GM12878 (cell line): ENCODE results near the gene OR13G1. TPM values are rescaled to one million over a fixed set of nuclear protein-coding genes. Genes with fewer than 3 reads are reported as not detected.
A peak's percentile ranks its signal among the peaks of the same experiment; 100 is the strongest.

Source experiments
- ATAC-seq: fragments of 200-7000 bp; cut with Tn5 transposase; 3 replicates; pipeline ENCODE4 v1.9.1; 2020; ENCODE audit warnings: mild to moderate bottlenecking, moderate library complexity
- BruUV-seq: library from RNA; stranded (reverse); fragments of 400-500 nt; replicated peaks from 2 replicates; lab custom pipeline; 2021; lab: Mats Ljungman, UMichigan
- CTCF ChIA-PET: fragments of 300-600 bp; sonication (Branson Sonifier 250); formaldehyde crosslinking; extraction: SDS; loops from one replicate; lab custom pipeline; 2021; ENCODE audit warnings: inconsistent platforms; lab: Yijun Ruan, JAX
- POLR2A ChIA-PET: fragments of 350-600 bp; formaldehyde crosslinking; extraction: SDS; loops from one replicate; lab custom pipeline; 2021; ENCODE audit warnings: inconsistent platforms; lab: Charles Lee
- RAD21 ChIA-PET: fragments of 300-600 bp; sonication (Branson Sonifier 250); formaldehyde crosslinking; loops from one replicate; lab custom pipeline; 2023; ENCODE audit warnings: antibody characterized with exemption; ENCODE audit not compliant: unreplicated experiment; lab: Charles Lee
- SMC1A ChIA-PET: fragments of 300-600 bp; sonication (Branson Sonifier 250); formaldehyde crosslinking; loops from one replicate; lab custom pipeline; 2023; ENCODE audit not compliant: unreplicated experiment, uncharacterized antibody; lab: Charles Lee
- DNase-seq: peaks from one replicate; pipeline ENCODE4 v3.0.0-alpha.2; 2011; ENCODE audit warnings: low read depth, low spot score
- FAIRE-seq: peaks from 3 replicates; lab custom pipeline; 2011; peaks lifted over from hg19 to GRCh38; lab: Jason Lieb, UNC
- H2AFZ ChIP-seq: 2 replicates; pipeline ENCODE4 v1.6.0; 2011; ENCODE audit warnings: low read depth, low read length, control low read depth; ENCODE audit not compliant: control insufficient read depth
- H3K27ac ChIP-seq: 2 replicates; pipeline ENCODE4 v1.5.1; 2011; ENCODE audit warnings: control low read depth; ENCODE audit not compliant: control insufficient read depth, insufficient read depth
- H3K27me3 ChIP-seq, 2 experiments: replicated peaks in 1 of 2; 2 replicates each; pipeline versions ENCODE4 v1.6.0 to v1.6.1; 2011; ENCODE audit warnings: low read length in 1 of 2; ENCODE audit not compliant: control insufficient read depth in 2 of 2, insufficient read depth in 2 of 2
- H3K36me3 ChIP-seq, 2 experiments: 2 replicates each; pipeline ENCODE4 v1.5.1; 2011; ENCODE audit warnings: low read length in 1 of 2; ENCODE audit not compliant: control insufficient read depth in 2 of 2, insufficient read depth in 2 of 2
- H3K4me1 ChIP-seq: 2 replicates; pipeline ENCODE4 v1.6.1; 2011; ENCODE audit warnings: mild to moderate bottlenecking, low read length, moderate library complexity, mixed read lengths; ENCODE audit not compliant: control insufficient read depth, insufficient read depth
- H3K4me2 ChIP-seq: 2 replicates; pipeline ENCODE4 v1.6.0; 2011; ENCODE audit warnings: control low read depth; ENCODE audit not compliant: control insufficient read depth, insufficient read depth
- H3K4me3 ChIP-seq: fragments of 200-600 bp; sonication (generic); 2 replicates; pipeline ENCODE4 v1.5.1; 2016
- H3K79me2 ChIP-seq: 2 replicates; pipeline ENCODE4 v1.6.0; 2011; ENCODE audit warnings: low read length; ENCODE audit not compliant: control insufficient read depth, insufficient read depth
- H3K9ac ChIP-seq: 2 replicates; pipeline ENCODE4 v1.8.0; 2011; ENCODE audit warnings: low read length, control low read depth, mixed read lengths; ENCODE audit not compliant: control insufficient read depth, insufficient read depth
- H3K9me3 ChIP-seq: replicated peaks from 3 replicates; pipeline ENCODE4 v1.5.1; 2011; ENCODE audit warnings: mild to moderate bottlenecking, low read length; ENCODE audit not compliant: control insufficient read depth, insufficient read depth
- H4K20me1 ChIP-seq: 2 replicates; pipeline ENCODE4 v1.6.0; 2011; ENCODE audit not compliant: control insufficient read depth, insufficient read depth
- ATF2 ChIP-seq: IDR thresholded peaks from 2 replicates; pipeline ENCODE4 v1.6.1; 2012; ENCODE audit warnings: low read length, inconsistent platforms
- CBFB ChIP-seq: IDR thresholded peaks from 2 replicates; pipeline ENCODE4 v1.6.1; 2016; ENCODE audit warnings: antibody characterized with exemption, low read depth
- EGR1 ChIP-seq, 2 experiments: IDR thresholded peaks; 1 replicate in 1 of 2; 2 replicates in 1 of 2; pipeline ENCODE4 v1.6.1; 2011 to 2012; ENCODE audit warnings: low read depth in 2 of 2, low read length in 2 of 2, borderline replicate concordance in 1 of 2, mild to moderate bottlenecking in 1 of 2, moderate library complexity in 1 of 2
- HDAC6 ChIP-seq: fragments of 200-600 bp; sonication (generic); IDR thresholded peaks from one replicate; pipeline ENCODE4 v1.8.0; 2017; ENCODE audit warnings: antibody characterized with exemption; ENCODE audit not compliant: unreplicated experiment
- HDGF ChIP-seq: fragments of 450-650 bp; IDR thresholded peaks from 2 replicates; pipeline ENCODE4 v1.6.1; 2016; ENCODE audit warnings: antibody characterized with exemption
- MLLT1 ChIP-seq: fragments of 450-650 bp; IDR thresholded peaks from 2 replicates; pipeline ENCODE4 v1.6.1; 2016; ENCODE audit warnings: mild to moderate bottlenecking
- PAX8 ChIP-seq: fragments of 450-650 bp; IDR thresholded peaks from 2 replicates; pipeline ENCODE4 v1.6.1; 2017; ENCODE audit warnings: mild to moderate bottlenecking, moderate library complexity
- RAD51 ChIP-seq: fragments of 450-650 bp; IDR thresholded peaks from 2 replicates; pipeline ENCODE4 v1.6.1; 2016; ENCODE audit warnings: moderate library complexity, mild to moderate bottlenecking, inconsistent platforms
- TAF1 ChIP-seq: IDR thresholded peaks from 2 replicates; pipeline ENCODE4 v1.6.1; 2011; ENCODE audit warnings: mild to moderate bottlenecking, low read depth, low read length, borderline replicate concordance
- ZSCAN29 ChIP-seq: fragments of 450-650 bp; IDR thresholded peaks from 2 replicates; pipeline ENCODE4 v1.6.1; 2017; ENCODE audit warnings: mild to moderate bottlenecking, moderate library complexity
- WGBS: methylation state at CpG from one replicate; pipeline ENCODE4 v1.1.6; 2016; ENCODE audit warnings: low lambda C conversion rate; ENCODE audit not compliant: insufficient replicate concordance, insufficient coverage; ENCODE audit errors: missing lambda C conversion rate; 5-methylcytosine and 5-hydroxymethylcytosine counted together
- in situ Hi-C: fragments of 300-500 bp; cut with MboI; formaldehyde crosslinking; loops from 9 replicates; pipeline ENCODE4 v1.14.3; 2018; ENCODE audit warnings: mixed read lengths
- intact Hi-C: fragments of 100-400 bp; cut with micrococcal nuclease; formaldehyde crosslinking; loops from one replicate; pipeline ENCODE4 v1.14.2; 2022; ENCODE audit not compliant: unreplicated experiment
- polyA plus RNA-seq, 11 experiments: library from polyadenylated mRNA; depleted of rRNA in 4 of 11; unstranded in 6 of 11; stranded (reverse) in 5 of 11; fragments of >200 nt; fragmentation: Nextera tagmentation in 4 of 11; fragmentation: Illumina TruSeq in 1 of 11; extraction: Ambion mirVana in 4 of 11; extraction: Trizol in 1 of 11; gene quantifications; 1 replicate in 1 of 11; 2 replicates in 10 of 11; pipeline versions ENCODE4 v1.2.1 to v1.2.3, GENCODE V29; 2011 to 2016; ENCODE audit warnings: inconsistent platforms in 2 of 11, missing spikeins in 2 of 11, low read depth in 1 of 11
- total RNA-seq, 4 experiments: library from RNA; depleted of rRNA in 3 of 4; stranded (reverse); fragments of >200 nt in 3 of 4; fragmentation: Illumina TruSeq in 1 of 4; extraction: Trizol in 1 of 4; gene quantifications; 2 replicates each; pipeline versions ENCODE4 v1.2.1 to v1.2.3, GENCODE V29; 2013 to 2021

Gene OR13G1
- total and polyA plus RNA-seq, 10 of the 15 experiments (the other 5 are each of a cell fraction or from before 2014, with no cell fraction given) = not detected

- no peaks in the 10 kb centered on the region for H3K9me3 ChIP-seq
- no peak overlapping the region for H2AFZ ChIP-seq
- intact Hi-C loops = no loop called here
- H3K4me1 ChIP-seq = no peaks in the 10 kb centered on the region
- no peak overlapping the region for H3K4me3 ChIP-seq
- SMC1A ChIA-PET = no interaction called here
- POLR2A ChIA-PET = interaction anchor here (0.7 kb wide), 1 partner anchor 468 kb away, joined by 3 read pairs; no protein-coding TSS in a partner anchor
- H3K27ac ChIP-seq = no peak overlapping the region
- WGBS = 7% methylated on average over 7 of the region's 7 CpGs
- DNase-seq = no peak
- CTCF ChIA-PET = no interaction called here
- no peak overlapping the region for H3K9ac ChIP-seq
- no peaks in the 10 kb centered on the region for H4K20me1 ChIP-seq
- H3K36me3 ChIP-seq = no peaks in the 10 kb centered on the region
- RAD21 ChIA-PET = no interaction called here
- FAIRE-seq = no peak
- H3K79me2 ChIP-seq = no peaks in the 10 kb centered on the region
- in situ Hi-C loops = no loop called here
- no peak overlapping the region for H3K4me2 ChIP-seq
- no peaks in the 10 kb centered on the region for H3K27me3 ChIP-seq
- ATAC-seq = peak; percentile 56
- no peak for TF ChIP-seq HDAC6
- TF ChIP-seq RAD51 = no peak
- no peak for TF ChIP-seq PAX8
- TF ChIP-seq CBFB = no peak
- no peak for TF ChIP-seq TAF1
- TF ChIP-seq EGR1 (IDR thresholded peaks at IDR 0.05; ENCODE audit: borderline replicate concordance in 1 of 2, low read depth in 2 of 2, low read length in 2 of 2) = no peak
- TF ChIP-seq ATF2 = no peak
- no peak for TF ChIP-seq HDGF
- no peak for TF ChIP-seq ZSCAN29
- TF ChIP-seq MLLT1 = no peak
- no TSS peak for BruUV-seq
These were observed 23.2 kb downstream of the OR13G1 start for GRCh38 chr1:247656221-247656875.
